ENCODE measurements around the gene EML6. TPM values are rescaled to one million over a fixed set of nuclear protein-coding genes. Genes with fewer than 3 reads are reported as not detected.

Gene EML6
- polyA plus RNA-seq, 1 donor from 2014 or later: 3.8 TPM

GRCh38 chr2:54941248-54941984 is 218.0 kb downstream of the EML6 start:
- Mint-ChIP-seq H3K36me3 (no peaks in the 10 kb centered on the region), H3K4me3 (no peak overlapping the region), H3K27ac (no peak overlapping the region), H3K4me1 (no peaks in the 10 kb centered on the region), H3K9me3 (peaks cover 0 to 6% (median 0%) of the 10 kb centered on the region in 3 donors), H3K27me3 (no peaks in the 10 kb centered on the region)

GRCh38 chr2:54942373-54942772 is 218.9 kb downstream of the EML6 start:
- Mint-ChIP-seq H3K27me3 (no peaks in the 10 kb centered on the region), H3K4me3 (no peak overlapping the region), H3K27ac (no peak overlapping the region), H3K4me1 (no peaks in the 10 kb centered on the region), H3K9me3 (peaks cover 0 to 6% (median 0%) of the 10 kb centered on the region in 3 donors), H3K36me3 (no peaks in the 10 kb centered on the region)

GRCh38 chr2:54944724-54945326 is 221.4 kb downstream of the EML6 start:
- H3K4me1 Mint-ChIP-seq: no peaks in the 10 kb centered on the region
- peaks cover 4% of the 10 kb centered on the region for H3K36me3 Mint-ChIP-seq
- H3K9me3 Mint-ChIP-seq: no peaks in the 10 kb centered on the region
- H3K27me3 Mint-ChIP-seq: no peaks in the 10 kb centered on the region
- H3K4me3 Mint-ChIP-seq: no peak overlapping the region
- H3K27ac Mint-ChIP-seq: peak overlapping the region in 1 of 3 donors; percentile 64

GRCh38 chr2:54945391-54946219 is 222.1 kb downstream of the EML6 start:
- Mint-ChIP-seq H3K36me3 (peaks cover 6% of the 10 kb centered on the region), H3K27ac (peak overlapping the region in 2 of 3 donors; percentile 64 to 90), H3K4me1 (no peaks in the 10 kb centered on the region), H3K9me3 (no peaks in the 10 kb centered on the region), H3K27me3 (no peaks in the 10 kb centered on the region), H3K4me3 (peak overlapping the region in 1 of 4 donors; percentile 30)

- peak overlapping the region in 1 of 3 donors; percentile 90 for H3K27ac Mint-ChIP-seq
- no peaks in the 10 kb centered on the region for H3K4me1 Mint-ChIP-seq
- H3K9me3 Mint-ChIP-seq: no peaks in the 10 kb centered on the region
- H3K27me3 Mint-ChIP-seq: no peaks in the 10 kb centered on the region
- peaks cover 8% of the 10 kb centered on the region for H3K36me3 Mint-ChIP-seq
- H3K4me3 Mint-ChIP-seq: no peak overlapping the region
Measured at GRCh38 chr2:54946220-54946805, 222.9 kb downstream of the EML6 start.

GRCh38 chr2:54947136-54947535 is 223.7 kb downstream of the EML6 start:
- Mint-ChIP-seq H3K27ac (no peak overlapping the region), H3K4me3 (no peak overlapping the region), H3K4me1 (no peaks in the 10 kb centered on the region), H3K9me3 (no peaks in the 10 kb centered on the region), H3K36me3 (peaks cover 13% of the 10 kb centered on the region), H3K27me3 (no peaks in the 10 kb centered on the region)

- no peaks in the 10 kb centered on the region for H3K27me3 Mint-ChIP-seq
- no peak overlapping the region for H3K27ac Mint-ChIP-seq
- no peaks in the 10 kb centered on the region for H3K9me3 Mint-ChIP-seq
- H3K36me3 Mint-ChIP-seq: peaks cover 15% of the 10 kb centered on the region
- no peak overlapping the region for H3K4me3 Mint-ChIP-seq
- H3K4me1 Mint-ChIP-seq: no peaks in the 10 kb centered on the region
Measured at GRCh38 chr2:54947646-54948045, 224.2 kb downstream of the EML6 start.

GRCh38 chr2:54948120-54948519 is 224.7 kb downstream of the EML6 start:
- no peaks in the 10 kb centered on the region for H3K27me3 Mint-ChIP-seq
- H3K4me3 Mint-ChIP-seq: no peak overlapping the region
- no peak overlapping the region for H3K27ac Mint-ChIP-seq
- no peaks in the 10 kb centered on the region for H3K4me1 Mint-ChIP-seq
- no peaks in the 10 kb centered on the region for H3K9me3 Mint-ChIP-seq
- H3K36me3 Mint-ChIP-seq: peaks cover 15% of the 10 kb centered on the region

- Mint-ChIP-seq H3K4me3 (no peak overlapping the region), H3K4me1 (no peaks in the 10 kb centered on the region), H3K27ac (no peak overlapping the region), H3K36me3 (peaks cover 15% of the 10 kb centered on the region), H3K9me3 (no peaks in the 10 kb centered on the region), H3K27me3 (no peaks in the 10 kb centered on the region)
Measured at GRCh38 chr2:54949431-54949830, 226.0 kb downstream of the EML6 start.

- H3K27ac Mint-ChIP-seq: no peak overlapping the region
- no peak overlapping the region for H3K4me3 Mint-ChIP-seq
- H3K36me3 Mint-ChIP-seq: peaks cover 15% of the 10 kb centered on the region
- H3K9me3 Mint-ChIP-seq: no peaks in the 10 kb centered on the region
- no peaks in the 10 kb centered on the region for H3K4me1 Mint-ChIP-seq
- no peaks in the 10 kb centered on the region for H3K27me3 Mint-ChIP-seq
Measured at GRCh38 chr2:54950811-54951210, 227.3 kb downstream of the EML6 start.

- Mint-ChIP-seq H3K9me3 (no peaks in the 10 kb centered on the region), H3K4me3 (no peak overlapping the region), H3K27ac (no peak overlapping the region), H3K36me3 (peaks cover 18% of the 10 kb centered on the region), H3K27me3 (no peaks in the 10 kb centered on the region), H3K4me1 (no peaks in the 10 kb centered on the region)
Measured at GRCh38 chr2:54952425-54952824, 229.0 kb downstream of the EML6 start.

GRCh38 chr2:54952978-54953456 is 229.6 kb downstream of the EML6 start:
- peaks cover 20% of the 10 kb centered on the region for H3K36me3 Mint-ChIP-seq
- H3K4me1 Mint-ChIP-seq: no peaks in the 10 kb centered on the region

GRCh38 chr2:54954158-54954557 is 230.7 kb downstream of the EML6 start:
- peaks cover 18% of the 10 kb centered on the region for H3K36me3 Mint-ChIP-seq

More at GRCh38 chr2:54952978-54953456, 229.6 kb downstream of the EML6 start:
- H3K4me3 Mint-ChIP-seq: no peak overlapping the region
- H3K27ac Mint-ChIP-seq: no peak overlapping the region
- H3K27me3 Mint-ChIP-seq: no peaks in the 10 kb centered on the region
- H3K9me3 Mint-ChIP-seq: no peaks in the 10 kb centered on the region

GRCh38 chr2:54954705-54955357 is 231.4 kb downstream of the EML6 start:
- Mint-ChIP-seq H3K27me3 (no peaks in the 10 kb centered on the region), H3K4me3 (no peak overlapping the region), H3K36me3 (peaks cover 16% of the 10 kb centered on the region), H3K27ac (no peak overlapping the region), H3K4me1 (no peaks in the 10 kb centered on the region), H3K9me3 (no peaks in the 10 kb centered on the region)

More at GRCh38 chr2:54954158-54954557, 230.7 kb downstream of the EML6 start:
- Mint-ChIP-seq H3K4me3 (no peak overlapping the region), H3K4me1 (no peaks in the 10 kb centered on the region), H3K9me3 (no peaks in the 10 kb centered on the region), H3K27ac (no peak overlapping the region), H3K27me3 (no peaks in the 10 kb centered on the region)

Data from IgD-negative memory B cell (primary cell).